IPS-NIHi7 (cell line): ENCODE measurements around the gene STIP1.
A peak's percentile ranks its signal among the peaks of the same experiment; 100 is the strongest.

Experiments
- DNase-seq: peaks from one replicate; pipeline ENCODE4 v3.0.0; 2012; ENCODE audit warnings: mixed read lengths; ENCODE audit errors: extremely low spot score

Gene STIP1

GRCh38 chr11:64198511-64198910 lies 12.5 kb downstream of the STIP1 start:
- no peak for DNase-seq

- DNase-seq, result no peak
These were observed 15.6 kb downstream of the STIP1 start for GRCh38 chr11:64201543-64201942.

- no peak for DNase-seq
These were observed 17.0 kb downstream of the STIP1 start for GRCh38 chr11:64202992-64203391.

GRCh38 chr11:64203421-64204079 lies 17.6 kb downstream of the STIP1 start:
- DNase-seq, result no peak

GRCh38 chr11:64204080-64204440 lies 18.1 kb downstream of the STIP1 start:
- no peak for DNase-seq

GRCh38 chr11:64204464-64204989 lies 18.6 kb downstream of the STIP1 start:
- peak; percentile 91 for DNase-seq

GRCh38 chr11:64206457-64207255 lies 20.7 kb downstream of the STIP1 start, which contains the start of gene FERMT3:
FERMT3 (plus strand) TSS chr11:64206721; CDS start chr11:64207365, 644 bp downstream.
- no peak for DNase-seq

GRCh38 chr11:64207256-64208085 lies 21.5 kb downstream of the STIP1 start:
- DNase-seq, result no peak

- DNase-seq, result no peak
These were observed 22.3 kb downstream of the STIP1 start for GRCh38 chr11:64208086-64208795.

- no peak for DNase-seq
These were observed 23.0 kb downstream of the STIP1 start for GRCh38 chr11:64208796-64209562.

GRCh38 chr11:64209563-64209843 lies 23.5 kb downstream of the STIP1 start:
- no peak for DNase-seq

- no peak for DNase-seq
These were observed 24.5 kb downstream of the STIP1 start for GRCh38 chr11:64210301-64211020.

GRCh38 chr11:64211181-64211872 lies 25.4 kb downstream of the STIP1 start:
- DNase-seq, result no peak

GRCh38 chr11:64216879-64217278 lies 30.9 kb downstream of the STIP1 start:
- no peak for DNase-seq

GRCh38 chr11:64218628-64219353 lies 32.8 kb downstream of the STIP1 start:
- no peak for DNase-seq

- no peak for DNase-seq
These were observed 33.3 kb downstream of the STIP1 start for GRCh38 chr11:64219354-64219684.

GRCh38 chr11:64219755-64220154 lies 33.8 kb downstream of the STIP1 start:
- no peak for DNase-seq

GRCh38 chr11:64220271-64220670 lies 34.3 kb downstream of the STIP1 start:
- no peak for DNase-seq

GRCh38 chr11:64220798-64221197 lies 34.8 kb downstream of the STIP1 start:
- DNase-seq, result no peak
